C4-2B (cell line): Measurements from ENCODE around the gene ANKRD11.

Experiments
- CTCF ChIP-seq: fragments of 450-650 bp; conservative IDR thresholded peaks from 2 replicates; pipeline ENCODE4 v1.5.1; 2017; ENCODE audit warnings: mild to moderate bottlenecking
- ZFX ChIP-seq: fragments of 450-650 bp; IDR thresholded peaks from 2 replicates; pipeline ENCODE4 v1.6.1; 2017

GRCh38 chr16:89482817-89483205 is 7.5 kb downstream of the ANKRD11 start:
- TF ChIP-seq ZFX (no peak), CTCF (no peak)
